CD14-positive monocyte (primary cell): Measurements from ENCODE around the gene A4GNT. TPM values are rescaled to one million over a fixed set of nuclear protein-coding genes. Genes with fewer than 3 reads are reported as not detected.
A peak's percentile ranks its signal among the peaks of the same experiment; 100 is the strongest.

Experiments used
- DNase-seq, 3 donors: peaks; one replicate each; pipeline ENCODE4 v3.0.0-alpha.2; 2011 to 2022
- H2AFZ ChIP-seq: 2 replicates; pipeline ENCODE4 v1.6.0; 2012; ENCODE audit warnings: mild to moderate bottlenecking, low read depth, low read length, inconsistent platforms; ENCODE audit not compliant: insufficient read depth, poor library complexity, severe bottlenecking
- H3K27ac ChIP-seq, 2 donors: 1 replicate in 1 of 2; 2 replicates in 1 of 2; pipeline ENCODE4 v1.5.1; 2012 to 2013; ENCODE audit warnings: low read length in 2 of 2, control low read depth in 1 of 2, inconsistent platforms in 1 of 2, low read depth in 1 of 2, mild to moderate bottlenecking in 1 of 2
- H3K27me3 ChIP-seq, 2 donors: one replicate each; pipeline versions ENCODE4 v1.6.0 to v1.6.1; 2011 to 2013; ENCODE audit warnings: low read length in 2 of 2; ENCODE audit not compliant: control insufficient read depth in 2 of 2, insufficient read depth in 2 of 2
- H3K36me3 ChIP-seq, 2 donors: replicated peaks in 1 of 2; 1 replicate in 1 of 2; 2 replicates in 1 of 2; pipeline versions ENCODE4 v1.5.1 to v1.6.1; 2012 to 2013; ENCODE audit warnings: low read length in 2 of 2, control low read depth in 1 of 2, inconsistent platforms in 1 of 2, mild to moderate bottlenecking in 1 of 2; ENCODE audit not compliant: insufficient read depth in 2 of 2, control insufficient read depth in 1 of 2
- H3K4me1 ChIP-seq, 2 donors: 1 replicate in 1 of 2; 2 replicates in 1 of 2; pipeline versions ENCODE4 v1.5.1 to v1.6.1; 2012 to 2013; ENCODE audit warnings: low read length in 2 of 2, control low read depth in 1 of 2, inconsistent platforms in 1 of 2, mild to moderate bottlenecking in 1 of 2, moderate library complexity in 1 of 2; ENCODE audit not compliant: insufficient read depth in 2 of 2, control insufficient read depth in 1 of 2
- H3K4me2 ChIP-seq: replicated peaks from 2 replicates; pipeline ENCODE3; 2012; ENCODE audit warnings: low read length, moderate library complexity, mild to moderate bottlenecking; ENCODE audit not compliant: poor library complexity, severe bottlenecking; ENCODE audit errors: extremely low read depth
- H3K4me3 ChIP-seq, 3 experiments: fragments of 200-600 bp in 1 of 3; sonication (generic) in 1 of 3; replicated peaks in 1 of 3; 1 replicate in 2 of 3; 2 replicates in 1 of 3; pipeline ENCODE4 v1.5.1; 2011 to 2013; ENCODE audit warnings: low read length in 3 of 3, mild to moderate bottlenecking in 3 of 3, control low read depth in 2 of 3, low read depth in 2 of 3, inconsistent platforms in 1 of 3, moderate library complexity in 1 of 3
- H3K79me2 ChIP-seq: 2 replicates; pipeline ENCODE4 v1.6.0; 2012; ENCODE audit warnings: mild to moderate bottlenecking, control low read depth, inconsistent platforms, low read length, moderate library complexity; ENCODE audit not compliant: insufficient read depth
- H3K9ac ChIP-seq: 2 replicates; pipeline ENCODE4 v1.6.0; 2017; ENCODE audit warnings: low read length, mild to moderate bottlenecking; ENCODE audit not compliant: insufficient read depth, poor library complexity, severe bottlenecking
- H3K9me3 ChIP-seq, 2 donors: replicated peaks in 1 of 2; 1 replicate in 1 of 2; 2 replicates in 1 of 2; pipeline versions ENCODE4 v1.5.1 to v1.6.1; 2012 to 2013; ENCODE audit warnings: low read length in 2 of 2, control low read depth in 1 of 2; ENCODE audit not compliant: control insufficient read depth in 1 of 2, insufficient read depth in 1 of 2
- H4K20me1 ChIP-seq: 2 replicates; pipeline ENCODE4 v1.6.0; 2012; ENCODE audit warnings: mild to moderate bottlenecking, low read length, control low read depth, moderate library complexity; ENCODE audit not compliant: insufficient read depth
- H3K27ac Mint-ChIP-seq, 7 donors: one replicate each; pipeline ENCODE4 v1.8.0; 2020; ENCODE audit warnings: mild to moderate bottlenecking in 7 of 7, mixed read lengths in 7 of 7, moderate library complexity in 6 of 7, inconsistent platforms in 2 of 7
- H3K27me3 Mint-ChIP-seq, 3 donors: one replicate each; pipeline ENCODE4 v1.8.0; 2021 to 2022; ENCODE audit warnings: low read depth in 3 of 3, mild to moderate bottlenecking in 3 of 3, mixed read lengths in 3 of 3, moderate library complexity in 3 of 3, inconsistent platforms in 1 of 3
- H3K36me3 Mint-ChIP-seq, 2 donors: one replicate each; pipeline ENCODE4 v1.8.0; 2020; ENCODE audit warnings: mixed read lengths in 2 of 2, inconsistent platforms in 1 of 2, mild to moderate bottlenecking in 1 of 2
- H3K4me1 Mint-ChIP-seq: one replicate; pipeline ENCODE4 v1.8.0; 2020; ENCODE audit warnings: mild to moderate bottlenecking, mixed read lengths
- H3K4me3 Mint-ChIP-seq, 2 donors: one replicate each; pipeline ENCODE4 v1.8.0; 2020; ENCODE audit warnings: mild to moderate bottlenecking in 2 of 2, mixed read lengths in 2 of 2, moderate library complexity in 1 of 2
- H3K9me3 Mint-ChIP-seq, 7 donors: one replicate each; pipeline ENCODE4 v1.8.0; 2020 to 2022; ENCODE audit warnings: mixed read lengths in 7 of 7, mild to moderate bottlenecking in 6 of 7, moderate library complexity in 6 of 7, inconsistent platforms in 2 of 7
- WGBS: methylation state at CpG from one replicate; pipeline ENCODE4 v1.1.5; 2013; ENCODE audit warnings: missing lambda C conversion rate; ENCODE audit not compliant: insufficient coverage; 5-methylcytosine and 5-hydroxymethylcytosine counted together
- intact Hi-C, 2 donors: fragments of 100-400 bp; cut with micrococcal nuclease; formaldehyde crosslinking; loops; one replicate each; pipeline versions ENCODE4 v1.15.0 to v1.15.1; 2023
- polyA plus RNA-seq, 3 donors: library from polyadenylated mRNA; depleted of rRNA in 1 of 3; unstranded in 2 of 3; stranded (reverse) in 1 of 3; fragments of 300-500 nt in 2 of 3; fragments of >200 nt in 1 of 3; fragmentation: Illumina TruSeq in 2 of 3; gene quantifications; 1 replicate in 2 of 3; 2 replicates in 1 of 3; pipeline ENCODE4 v1.2.3, GENCODE V29; 2012 to 2021
- TF ChIP-seq, protein P1 (sequence below): fragments of 200-600 bp; IDR thresholded peaks from one replicate; pipeline ENCODE4 v1.8.0; 2022; ENCODE audit warnings: antibody characterized with exemption, mild to moderate bottlenecking

The A4GNT gene
- polyA plus RNA-seq, 3 donors, result not detected

DNA sequence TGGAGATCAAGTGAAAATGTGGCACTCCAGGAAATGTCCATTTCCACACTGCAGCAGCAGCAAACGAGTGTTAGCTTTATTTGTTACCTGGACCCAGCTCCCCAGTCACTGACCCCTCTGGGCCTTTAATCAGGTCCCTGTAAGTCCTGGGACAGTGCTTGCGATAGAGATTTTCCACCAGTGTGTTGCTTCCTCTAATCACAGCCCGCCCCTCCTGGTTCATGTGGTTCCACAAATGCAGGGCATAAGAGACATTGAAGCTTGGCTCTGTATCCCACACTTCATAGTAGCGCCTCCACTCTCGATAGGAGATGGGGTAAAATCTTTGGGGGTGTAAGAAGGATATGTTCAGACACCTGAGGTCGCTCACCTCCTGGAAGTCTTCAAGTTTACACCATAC is 8.0 kb downstream of the A4GNT start:
- Histone ChIP-seq H3K9ac (no peak overlapping the region), H3K9me3 (peaks cover 2 to 3% of the 10 kb centered on the region in 2 donors), H3K4me2 (no peak overlapping the region), H3K4me1 (peaks cover 30 to 32% of the 10 kb centered on the region in 2 donors), H3K4me3 (peak overlapping the region in 1 of 3 experiments; percentile 44), H3K27ac (peak overlapping the region in 1 of 2 donors; percentile 84), H4K20me1 (no peaks in the 10 kb centered on the region), H3K27me3 (no peaks in the 10 kb centered on the region), H2AFZ (peak overlapping the region; percentile 33), H3K36me3 (no peaks in the 10 kb centered on the region), H3K79me2 (no peaks in the 10 kb centered on the region)
- DNase-seq, result peak in 1 of 3 donors; percentile 26
- Mint-ChIP-seq H3K4me3 (no peak overlapping the region), H3K36me3 (peaks cover 0 to 2% of the 10 kb centered on the region in 2 donors), H3K9me3 (peaks cover 0 to 3% (median 2%) of the 10 kb centered on the region in 7 donors), H3K27ac (peak overlapping the region in 4 of 7 donors; percentile 24 to 84 (median 62)), H3K27me3 (no peaks in the 10 kb centered on the region), H3K4me1 (peaks cover 27% of the 10 kb centered on the region)
- WGBS, result 71% methylated on average over 2 of the region's 6 CpGs
- TF ChIP-seq, protein P1, sequence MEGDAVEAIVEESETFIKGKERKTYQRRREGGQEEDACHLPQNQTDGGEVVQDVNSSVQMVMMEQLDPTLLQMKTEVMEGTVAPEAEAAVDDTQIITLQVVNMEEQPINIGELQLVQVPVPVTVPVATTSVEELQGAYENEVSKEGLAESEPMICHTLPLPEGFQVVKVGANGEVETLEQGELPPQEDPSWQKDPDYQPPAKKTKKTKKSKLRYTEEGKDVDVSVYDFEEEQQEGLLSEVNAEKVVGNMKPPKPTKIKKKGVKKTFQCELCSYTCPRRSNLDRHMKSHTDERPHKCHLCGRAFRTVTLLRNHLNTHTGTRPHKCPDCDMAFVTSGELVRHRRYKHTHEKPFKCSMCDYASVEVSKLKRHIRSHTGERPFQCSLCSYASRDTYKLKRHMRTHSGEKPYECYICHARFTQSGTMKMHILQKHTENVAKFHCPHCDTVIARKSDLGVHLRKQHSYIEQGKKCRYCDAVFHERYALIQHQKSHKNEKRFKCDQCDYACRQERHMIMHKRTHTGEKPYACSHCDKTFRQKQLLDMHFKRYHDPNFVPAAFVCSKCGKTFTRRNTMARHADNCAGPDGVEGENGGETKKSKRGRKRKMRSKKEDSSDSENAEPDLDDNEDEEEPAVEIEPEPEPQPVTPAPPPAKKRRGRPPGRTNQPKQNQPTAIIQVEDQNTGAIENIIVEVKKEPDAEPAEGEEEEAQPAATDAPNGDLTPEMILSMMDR, result no peak
- intact Hi-C loops, result no loop called here

DNA sequence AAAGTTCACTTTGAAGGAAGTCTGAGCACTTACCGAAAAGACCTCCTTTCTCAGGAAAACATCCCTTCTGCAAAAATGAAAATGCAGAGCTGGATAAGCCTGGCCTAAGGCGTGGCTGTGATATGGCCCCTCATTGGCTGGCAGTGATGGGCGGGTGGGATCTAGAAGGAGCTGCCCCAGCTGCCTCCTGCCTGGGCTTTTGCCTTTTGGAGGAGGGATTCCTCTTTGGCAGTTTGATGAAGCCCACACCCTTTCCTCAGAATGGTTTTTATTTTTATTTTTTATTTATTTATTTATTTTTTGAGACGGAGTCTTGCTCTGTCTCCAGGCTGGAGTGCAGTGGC is 12.8 kb downstream of the A4GNT start:
- intact Hi-C loops, result loop anchor here in 1 of 2 donors (5.0 kb wide), 1 partner anchor 52 kb away; no protein-coding TSS in a partner anchor
- Mint-ChIP-seq H3K4me1 (peaks cover 23% of the 10 kb centered on the region), H3K36me3 (peaks cover 0 to 5% of the 10 kb centered on the region in 2 donors), H3K27ac (peak overlapping the region in 1 of 7 donors; percentile 56), H3K9me3 (peaks cover 0 to 3% (median 2%) of the 10 kb centered on the region in 7 donors), H3K27me3 (peaks cover 0 to 1% (median 1%) of the 10 kb centered on the region in 3 donors), H3K4me3 (no peak overlapping the region)
- 100% methylated on average over 1 of the region's 4 CpGs for WGBS
- Histone ChIP-seq H3K79me2 (no peaks in the 10 kb centered on the region), H3K4me1 (peaks cover 16 to 24% of the 10 kb centered on the region in 2 donors), H3K4me2 (no peak overlapping the region), H3K27ac (no peak overlapping the region), H3K27me3 (no peaks in the 10 kb centered on the region), H3K4me3 (no peak overlapping the region), H3K9me3 (peaks cover 2 to 3% of the 10 kb centered on the region in 2 donors), H2AFZ (no peak overlapping the region), H3K36me3 (no peaks in the 10 kb centered on the region), H4K20me1 (no peaks in the 10 kb centered on the region), H3K9ac (no peak overlapping the region)
- DNase-seq, result no peak
- TF ChIP-seq, protein P1, result no peak
